Heart left ventricle (tissue), 16 donors: ENCODE results near the gene TTC23. TPM values are rescaled to one million over a fixed set of nuclear protein-coding genes. Genes with fewer than 3 reads are reported as not detected.
A peak's percentile ranks its signal among the peaks of the same experiment; 100 is the strongest.

Source experiments
- ATAC-seq, 4 donors: fragments of 200-7000 bp; cut with Tn5 transposase; one replicate each; pipeline ENCODE4 v1.9.1; 2020 to 2022; ENCODE audit warnings: moderate library complexity in 4 of 4, mild to moderate bottlenecking in 3 of 4, moderate number of reproducible peaks in 1 of 4
- DNase-seq, 5 donors: peaks; one replicate each; pipeline ENCODE4 v3.0.0-alpha.2; 2020
- H3K27ac ChIP-seq, 12 donors: fragments of 200-600 bp; sonication (generic) in 4 of 12; one replicate each; pipeline versions ENCODE4 v1.5.0 to v1.8.0; 2016 to 2022; ENCODE audit warnings: mild to moderate bottlenecking in 2 of 12
- H3K27me3 ChIP-seq, 9 donors: fragments of 200-600 bp; sonication (generic) in 2 of 9; one replicate each; pipeline versions ENCODE4 v1.5.1 to v1.8.0; 2016 to 2022; ENCODE audit warnings: mild to moderate bottlenecking in 3 of 9
- H3K36me3 ChIP-seq, 9 donors: fragments of 200-600 bp; sonication (generic) in 2 of 9; one replicate each; pipeline versions ENCODE4 v1.5.0 to v1.8.0; 2018 to 2022; ENCODE audit warnings: mild to moderate bottlenecking in 2 of 9
- H3K4me1 ChIP-seq, 12 donors: fragments of 200-600 bp; sonication (generic) in 4 of 12; one replicate each; pipeline versions ENCODE4 v1.5.0 to v1.8.0; 2016 to 2022; ENCODE audit warnings: mild to moderate bottlenecking in 3 of 12
- H3K4me3 ChIP-seq, 12 donors: fragments of 200-600 bp; sonication (generic) in 4 of 12; one replicate each; pipeline versions ENCODE4 v1.5.0 to v1.8.0; 2017 to 2022; ENCODE audit warnings: mild to moderate bottlenecking in 9 of 12, moderate library complexity in 4 of 12
- H3K9me3 ChIP-seq, 12 donors: fragments of 200-600 bp; sonication (generic) in 4 of 12; one replicate each; pipeline versions ENCODE4 v1.5.0 to v1.8.0; 2016 to 2022; ENCODE audit warnings: mild to moderate bottlenecking in 1 of 12
- CTCF ChIP-seq, 12 donors: fragments of 200-600 bp; sonication (generic) in 4 of 12; IDR thresholded peaks; one replicate each; pipeline versions ENCODE4 v1.5.0 to v1.8.0; 2018 to 2022; ENCODE audit warnings: antibody characterized with exemption in 12 of 12, mild to moderate bottlenecking in 5 of 12
- POLR2A ChIP-seq, 2 donors: fragments of 450-650 bp; IDR thresholded peaks; one replicate each; pipeline ENCODE4 v1.6.1; 2017; ENCODE audit warnings: antibody characterized with exemption in 2 of 2, mild to moderate bottlenecking in 2 of 2, moderate library complexity in 2 of 2
- WGBS, 4 donors: extraction: QIAGEN DNeasy Blood & Tissue Kit in 2 of 4; methylation state at CpG; one replicate each; pipeline versions ENCODE4 v1.1.5 to v1.1.7; 2013 to 2018; 5-methylcytosine and 5-hydroxymethylcytosine counted together
- intact Hi-C, 10 donors: fragments of 100-400 bp; cut with DNase I; formaldehyde crosslinking; loops; one replicate each; pipeline versions ENCODE4 v1.11.1 to v1.14.2; 2022
- polyA plus RNA-seq, 2 donors: library from polyadenylated mRNA; stranded (reverse); fragments of 200-250 nt; gene quantifications; one replicate each; pipeline ENCODE4 v1.2.3, GENCODE V29; 2013
- total RNA-seq, 9 donors: library from RNA; depleted of rRNA in 2 of 9; stranded (reverse); fragments of >200 nt in 2 of 9; fragmentation: NEBNext Ultra II Directional in 3 of 9; extraction: Animal tissue kit (Norgen Biotek cat#: 25700) in 3 of 9; gene quantifications; one replicate each; pipeline versions ENCODE4 v1.1.0 to v1.2.4, GENCODE V29; 2016 to 2023
- donor health status: ischemic (EF 13 %, LVEDD 7.1; RV severe dilation, severe dysfunction).
- donor health status: healthy with polysubstance abuse.
- donor health status: DM: no; HTN: yes; CAD: no.
- donor health status: DM: no; HTN: no; CAD: no.
- donor health status: ischemic (EF 25% LVEDD 6.9; RV normal size, moderate dysfunction).
- donor health status: ischemic (EF 25% LVEDD 5.7; RV mildly dilated, moderate dysfunction).
- donor health status: healthy.
- donor health status: DM: yes; HTN: yes; CAD: no.
- donor health status: ischemic (EF 35%, LVEDD 5.7; RV mildly dilated, moderate dysfunction).
- donor health status: nonischemic (EF 11% LVEDD 7.7; RV severe dilation, severe dysfunction).
- donor health status: DM: yes; HTN: yes; CAD: no.
- donor health status: PGD.
- donor health status: ischemic (EF 29% LVEDD 5.4; RV normal size, mild dysfunction).
- donor health status: nonischemic (EF 23%, LVEDD 6.1; RV moderate dilation, normal function).

Gene TTC23
- total and polyA plus RNA-seq, 11 donors, result 5.7 to 19.5 (median 10.4) TPM

GRCh38 chr15:99105514-99106341, 143.7 kb downstream of the TTC23 start:
- peaks cover 0 to 56% (median 26%) of the 10 kb centered on the region in 12 donors for H3K4me1 ChIP-seq
- whole genome bisulfite sequencing, 4 donors, result 0 to 1% (median 1%) methylated on average over 70 to 116 of the region's 116 CpGs
- intact Hi-C loops, result loop anchor here in 6 of 10 donors (1.0 to 5.0 kb wide), 7 partner anchors 37 to 108 kb away; no protein-coding TSS in a partner anchor
- DNase-seq, result peak; percentile 58 to 78 (median 61)
- TF ChIP-seq CTCF (IDR thresholded peaks at IDR 0.05), result peak in 2 of 12 donors; percentile 31 to 32
- TF ChIP-seq POLR2A (IDR thresholded peaks at IDR 0.05), result no peak
- H3K27ac ChIP-seq, result peak overlapping the region; percentile 48 to 98 (median 92)
- peak overlapping the region; percentile 60 to 79 (median 71) for H3K4me3 ChIP-seq
- H3K36me3 ChIP-seq, result no peaks in the 10 kb centered on the region
- peaks cover 0 to 48% (median 0%) of the 10 kb centered on the region in 9 donors for H3K27me3 ChIP-seq
- no peaks in the 10 kb centered on the region for H3K9me3 ChIP-seq
- ATAC-seq, result peak; percentile 3 to 33 (median 13)

GRCh38 chr15:99104788-99105513, 144.4 kb downstream of the TTC23 start, which contains the start of gene SYNM:
TSS of gene SYNM (plus strand) at chr15:99105080. CDS start at chr15:99105200, 120 bp downstream.
- DNase-seq, result peak; percentile 83 to 92 (median 89)
- Histone ChIP-seq H3K4me1 (peaks cover 0 to 56% (median 25%) of the 10 kb centered on the region in 12 donors), H3K4me3 (peak within 1 kb of the TSS; percentile 60 to 79 (median 72)), H3K27ac (peak within 1 kb of the TSS; percentile 48 to 98 (median 92)), H3K27me3 (peaks cover 0 to 55% (median 0%) of the 10 kb centered on the region in 9 donors), H3K9me3 (no peaks in the 10 kb centered on the region), H3K36me3 (no peaks in the 10 kb centered on the region)
- WGBS, 4 donors, result 1 to 2% (median 1%) methylated on average over 36 to 91 of the region's 91 CpGs
- peak in 1 of 2 donors; percentile 96 for TF ChIP-seq POLR2A (IDR thresholded peaks at IDR 0.05)
- peak; percentile 42 to 98 (median 93) for TF ChIP-seq CTCF (IDR thresholded peaks at IDR 0.05)
- intact Hi-C loops, result loop anchor here in 6 of 10 donors (1.0 to 5.0 kb wide), 6 partner anchors 37 to 108 kb away; no protein-coding TSS in a partner anchor
- ATAC-seq, result peak; percentile 77 to 84 (median 82)

- DNase-seq, result no peak
- 88 to 96% (median 92%) methylated on average over 2 of the region's 2 CpGs for WGBS, 4 donors
- H3K27me3 ChIP-seq, result peaks cover 0 to 58% (median 0%) of the 10 kb centered on the region in 9 donors
- no peak overlapping the region for H3K27ac ChIP-seq
- no peak for TF ChIP-seq POLR2A (IDR thresholded peaks at IDR 0.05)
- no peak for TF ChIP-seq CTCF (IDR thresholded peaks at IDR 0.05)
- ATAC-seq, result no peak
- H3K9me3 ChIP-seq, result no peaks in the 10 kb centered on the region
- intact Hi-C loops, result loop anchor here in 2 of 10 donors (2.0 kb wide), 1 partner anchor 110 kb away; no protein-coding TSS in a partner anchor
- H3K36me3 ChIP-seq, result no peaks in the 10 kb centered on the region
- H3K4me1 ChIP-seq, result peaks cover 0 to 40% (median 15%) of the 10 kb centered on the region in 12 donors
- H3K4me3 ChIP-seq, result no peak overlapping the region
These were observed 146.1 kb downstream of the TTC23 start for GRCh38 chr15:99103279-99103678.
